Measurements from ENCODE around the gene CELA3A. TPM values are rescaled to one million over a fixed set of nuclear protein-coding genes. Genes with fewer than 3 reads are reported as not detected.

CELA3A gene
- polyA plus RNA-seq, 1 donor (not counting 4 experiments of a cell fraction or from before 2014, with no cell fraction given) = not detected

DNA sequence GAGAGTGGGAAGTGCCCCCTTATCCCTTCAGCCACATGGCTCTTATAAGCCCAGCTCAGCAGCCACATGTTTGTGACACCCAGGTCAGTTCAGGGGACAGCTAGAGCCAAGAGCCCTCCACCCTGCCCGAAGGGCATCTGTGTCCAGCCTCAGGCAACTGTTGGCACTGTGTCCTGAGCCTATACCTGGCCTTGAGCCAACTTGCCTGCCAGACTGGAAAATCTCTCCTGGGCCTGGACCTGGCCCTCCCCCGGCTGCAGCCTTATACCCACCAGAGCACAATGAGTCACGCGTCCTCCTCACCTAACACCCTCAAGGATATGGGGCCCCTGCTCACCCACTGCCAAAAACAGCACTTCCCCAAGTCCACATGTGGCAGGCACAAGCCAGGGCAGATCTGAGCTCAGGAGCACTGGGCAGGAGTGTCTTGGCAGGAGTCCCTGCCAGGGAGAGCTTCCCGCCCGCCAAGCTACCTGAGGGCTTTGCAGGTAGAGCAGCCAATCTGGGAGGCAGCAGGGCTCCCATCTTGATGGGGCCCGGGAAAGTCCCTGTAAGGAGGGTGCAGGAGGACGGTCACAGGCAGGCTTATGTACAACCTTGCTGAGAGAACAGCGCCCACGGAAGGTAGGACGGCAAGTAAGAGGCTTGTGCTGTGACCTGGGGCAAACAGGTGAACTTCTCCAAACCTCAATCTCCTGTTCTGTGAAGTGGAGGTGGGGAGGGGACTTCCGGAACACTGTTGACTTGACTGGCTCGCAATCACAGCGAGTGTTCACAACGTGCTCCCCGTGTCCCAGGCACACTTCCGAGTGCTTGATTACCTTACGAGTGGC, 44.5 kb upstream of the CELA3A start:
- Histone ChIP-seq H3K9me3 (ENCODE audit: control insufficient read depth, low read depth, low read length) (no peaks in the 10 kb centered on the region), H3K4me1 (ENCODE audit: control insufficient read depth, extremely low read depth, insufficient read depth, low read length) (peaks cover 28% of the 10 kb centered on the region), H3K36me3 (ENCODE audit: control insufficient read depth in 2 of 2, extremely low read depth in 1 of 2, insufficient read depth in 2 of 2, low read length in 2 of 2) (no peaks in the 10 kb centered on the region), H3K4me2 (ENCODE audit: control insufficient read depth, extremely low read depth, insufficient read depth, low read depth, low read length) (peak overlapping the region; percentile 50), H2AFZ (ENCODE audit: control insufficient read depth, low read length) (peak overlapping the region; percentile 92), H3K27me3 (ENCODE audit: control insufficient read depth, extremely low read depth, insufficient read depth, low read length) (no peaks in the 10 kb centered on the region), H3K9me1 (ENCODE audit: control insufficient read depth, extremely low read depth, insufficient read depth, low read length) (no peaks in the 10 kb centered on the region), H3K27ac (ENCODE audit: control insufficient read depth, insufficient read depth, low read length) (peak overlapping the region; percentile 67), H3K9ac (ENCODE audit: control insufficient read depth, extremely low read depth, insufficient read depth, low read length) (peak overlapping the region; percentile 41), H4K20me1 (ENCODE audit: control insufficient read depth, extremely low read depth, insufficient read depth, low read length) (no peaks in the 10 kb centered on the region), H3K4me3 (ENCODE audit: control insufficient read depth in 2 of 3, extremely low read depth in 1 of 3, insufficient read depth in 2 of 3, low read depth in 1 of 3, low read length in 3 of 3) (peak overlapping the region in 2 of 3 experiments; percentile 6), H3K79me2 (ENCODE audit: control insufficient read depth, insufficient read depth, low read length) (no peaks in the 10 kb centered on the region)
- DNase-seq (ENCODE audit: low read depth, low spot score) = peak; percentile 98
- dilution Hi-C loops (cut with MboI; ENCODE audit: extremely low pct_ligation_motif_present, low sequenced_read_pairs) = no loop called here
- peak; percentile 94 for FAIRE-seq
- TF ChIP-seq, protein P1, sequence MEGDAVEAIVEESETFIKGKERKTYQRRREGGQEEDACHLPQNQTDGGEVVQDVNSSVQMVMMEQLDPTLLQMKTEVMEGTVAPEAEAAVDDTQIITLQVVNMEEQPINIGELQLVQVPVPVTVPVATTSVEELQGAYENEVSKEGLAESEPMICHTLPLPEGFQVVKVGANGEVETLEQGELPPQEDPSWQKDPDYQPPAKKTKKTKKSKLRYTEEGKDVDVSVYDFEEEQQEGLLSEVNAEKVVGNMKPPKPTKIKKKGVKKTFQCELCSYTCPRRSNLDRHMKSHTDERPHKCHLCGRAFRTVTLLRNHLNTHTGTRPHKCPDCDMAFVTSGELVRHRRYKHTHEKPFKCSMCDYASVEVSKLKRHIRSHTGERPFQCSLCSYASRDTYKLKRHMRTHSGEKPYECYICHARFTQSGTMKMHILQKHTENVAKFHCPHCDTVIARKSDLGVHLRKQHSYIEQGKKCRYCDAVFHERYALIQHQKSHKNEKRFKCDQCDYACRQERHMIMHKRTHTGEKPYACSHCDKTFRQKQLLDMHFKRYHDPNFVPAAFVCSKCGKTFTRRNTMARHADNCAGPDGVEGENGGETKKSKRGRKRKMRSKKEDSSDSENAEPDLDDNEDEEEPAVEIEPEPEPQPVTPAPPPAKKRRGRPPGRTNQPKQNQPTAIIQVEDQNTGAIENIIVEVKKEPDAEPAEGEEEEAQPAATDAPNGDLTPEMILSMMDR (optimal IDR thresholded peaks at IDR 0.05 in 1 of 3, IDR thresholded peaks at IDR 0.05 in 1 of 3, conservative IDR thresholded peaks at IDR 0.05 in 1 of 3; ENCODE audit: extremely low read depth in 1 of 3, insufficient read depth in 2 of 3, low read length in 3 of 3) = peak in 1 of 3 experiments; percentile 44
- TF ChIP-seq EZH2 (IDR thresholded peaks at IDR 0.05; ENCODE audit: low read length) = no peak

DNA sequence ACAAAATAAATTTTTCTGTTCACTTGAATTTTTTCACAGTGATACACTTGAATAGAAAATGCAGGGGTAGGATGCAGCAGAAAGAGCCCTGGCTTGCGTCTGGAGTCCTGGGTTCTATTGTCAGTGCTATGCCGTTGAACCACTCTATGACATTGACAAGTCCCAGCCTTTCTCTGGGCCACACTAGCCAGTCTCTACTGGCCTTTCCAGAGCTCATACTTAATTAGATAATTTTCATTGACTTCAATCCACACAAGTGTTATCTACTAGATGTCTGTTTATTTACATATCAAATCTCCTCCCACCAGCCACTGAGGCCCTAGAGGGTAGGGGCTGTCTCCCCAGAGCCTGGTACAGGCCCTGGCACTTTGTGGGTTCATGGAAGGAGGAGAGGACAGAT, 40.1 kb upstream of the CELA3A start:
- no peak for FAIRE-seq
- no peaks in the 10 kb centered on the region for H3K9me3 ChIP-seq (ENCODE audit: control insufficient read depth, low read depth, low read length)
- no peaks in the 10 kb centered on the region for H3K9me1 ChIP-seq (ENCODE audit: control insufficient read depth, extremely low read depth, insufficient read depth, low read length)
- no peak overlapping the region for H2AFZ ChIP-seq (ENCODE audit: control insufficient read depth, low read length)
- no peaks in the 10 kb centered on the region for H4K20me1 ChIP-seq (ENCODE audit: control insufficient read depth, extremely low read depth, insufficient read depth, low read length)
- DNase-seq (ENCODE audit: low read depth, low spot score) = no peak
- no peaks in the 10 kb centered on the region for H3K27me3 ChIP-seq (ENCODE audit: control insufficient read depth, extremely low read depth, insufficient read depth, low read length)
- no peaks in the 10 kb centered on the region for H3K36me3 ChIP-seq (ENCODE audit: control insufficient read depth in 2 of 2, extremely low read depth in 1 of 2, insufficient read depth in 2 of 2, low read length in 2 of 2)
- dilution Hi-C loops (cut with MboI; ENCODE audit: extremely low pct_ligation_motif_present, low sequenced_read_pairs) = no loop called here
- H3K4me3 ChIP-seq (ENCODE audit: control insufficient read depth in 2 of 3, extremely low read depth in 1 of 3, insufficient read depth in 2 of 3, low read depth in 1 of 3, low read length in 3 of 3) = no peak overlapping the region
- H3K27ac ChIP-seq (ENCODE audit: control insufficient read depth, insufficient read depth, low read length) = no peak overlapping the region
- H3K9ac ChIP-seq (ENCODE audit: control insufficient read depth, extremely low read depth, insufficient read depth, low read length) = no peak overlapping the region
- TF ChIP-seq, protein P1 (optimal IDR thresholded peaks at IDR 0.05 in 1 of 3, IDR thresholded peaks at IDR 0.05 in 1 of 3, conservative IDR thresholded peaks at IDR 0.05 in 1 of 3; ENCODE audit: extremely low read depth in 1 of 3, insufficient read depth in 2 of 3, low read length in 3 of 3) = no peak
- TF ChIP-seq EZH2 (IDR thresholded peaks at IDR 0.05; ENCODE audit: low read length) = no peak
- H3K4me1 ChIP-seq (ENCODE audit: control insufficient read depth, extremely low read depth, insufficient read depth, low read length) = peaks cover 19% of the 10 kb centered on the region
- H3K79me2 ChIP-seq (ENCODE audit: control insufficient read depth, insufficient read depth, low read length) = no peaks in the 10 kb centered on the region
- H3K4me2 ChIP-seq (ENCODE audit: control insufficient read depth, extremely low read depth, insufficient read depth, low read depth, low read length) = no peak overlapping the region

Measured in keratinocyte (primary cell).